ENCODE results near the gene TATDN2.

- TF ChIP-seq, protein P1, sequence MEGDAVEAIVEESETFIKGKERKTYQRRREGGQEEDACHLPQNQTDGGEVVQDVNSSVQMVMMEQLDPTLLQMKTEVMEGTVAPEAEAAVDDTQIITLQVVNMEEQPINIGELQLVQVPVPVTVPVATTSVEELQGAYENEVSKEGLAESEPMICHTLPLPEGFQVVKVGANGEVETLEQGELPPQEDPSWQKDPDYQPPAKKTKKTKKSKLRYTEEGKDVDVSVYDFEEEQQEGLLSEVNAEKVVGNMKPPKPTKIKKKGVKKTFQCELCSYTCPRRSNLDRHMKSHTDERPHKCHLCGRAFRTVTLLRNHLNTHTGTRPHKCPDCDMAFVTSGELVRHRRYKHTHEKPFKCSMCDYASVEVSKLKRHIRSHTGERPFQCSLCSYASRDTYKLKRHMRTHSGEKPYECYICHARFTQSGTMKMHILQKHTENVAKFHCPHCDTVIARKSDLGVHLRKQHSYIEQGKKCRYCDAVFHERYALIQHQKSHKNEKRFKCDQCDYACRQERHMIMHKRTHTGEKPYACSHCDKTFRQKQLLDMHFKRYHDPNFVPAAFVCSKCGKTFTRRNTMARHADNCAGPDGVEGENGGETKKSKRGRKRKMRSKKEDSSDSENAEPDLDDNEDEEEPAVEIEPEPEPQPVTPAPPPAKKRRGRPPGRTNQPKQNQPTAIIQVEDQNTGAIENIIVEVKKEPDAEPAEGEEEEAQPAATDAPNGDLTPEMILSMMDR (IDR thresholded peaks at IDR 0.05; ENCODE audit: borderline replicate concordance, extremely low read depth, low read length, poor library complexity, severe bottlenecking) = no peak
- no peak for TF ChIP-seq EZH2 (IDR thresholded peaks at IDR 0.05; ENCODE audit: borderline replicate concordance, low read depth, low read length, severe bottlenecking)
Measured at GRCh38 chr3:10245081-10245712, 3.1 kb upstream of the TATDN2 start.
